GM23248 (cell line): ENCODE measurements around the gene FBP1.
"Not testable (repeated sequence)": the region's sequence is repeated elsewhere in the genome, so short reads cannot be mapped to it uniquely, and the experiment has no call there.

Source experiments
- EZH2 ChIP-seq: fragments of 200-600 bp; sonication (generic); IDR thresholded peaks from 2 replicates; pipeline ENCODE4 v1.6.1; 2018; ENCODE audit warnings: antibody characterized with exemption, mild to moderate bottlenecking; ENCODE audit not compliant: insufficient read depth, poor library complexity, severe bottlenecking
- EZH2phosphoT487 ChIP-seq: fragments of 200-600 bp; sonication (generic); IDR thresholded peaks from 2 replicates; pipeline ENCODE4 v1.6.1; 2018; ENCODE audit warnings: antibody characterized with exemption, moderate library complexity, mild to moderate bottlenecking, low read depth; ENCODE audit not compliant: insufficient read depth

GRCh38 chr9:94592683-94593082, 46.6 kb downstream of the FBP1 start:
- not testable (repeated sequence) for TF ChIP-seq EZH2, EZH2phosphoT487
